NK-92 (cell line): ENCODE data around the gene RAET1G.
"Not testable (repeated sequence)": the region's sequence is repeated elsewhere in the genome, so short reads cannot be mapped to it uniquely, and the experiment has no call there.

ENCODE experiments used
- DNase-seq: peaks from one replicate; lab custom pipeline; 2025; ENCODE audit not compliant: unreplicated experiment; lab: John Stamatoyannopoulos, UW

The RAET1G gene

GRCh38 chr6:149922642-149923326 is at the start of gene RAET1G:
TSS of gene RAET1G (minus strand) at chr6:149923121. CDS start at chr6:149923010, 111 bp downstream.
- DNase-seq = no peak

- DNase-seq = no peak
Observed at GRCh38 chr6:149969635-149970034, 46.7 kb upstream of the RAET1G start.

DNA sequence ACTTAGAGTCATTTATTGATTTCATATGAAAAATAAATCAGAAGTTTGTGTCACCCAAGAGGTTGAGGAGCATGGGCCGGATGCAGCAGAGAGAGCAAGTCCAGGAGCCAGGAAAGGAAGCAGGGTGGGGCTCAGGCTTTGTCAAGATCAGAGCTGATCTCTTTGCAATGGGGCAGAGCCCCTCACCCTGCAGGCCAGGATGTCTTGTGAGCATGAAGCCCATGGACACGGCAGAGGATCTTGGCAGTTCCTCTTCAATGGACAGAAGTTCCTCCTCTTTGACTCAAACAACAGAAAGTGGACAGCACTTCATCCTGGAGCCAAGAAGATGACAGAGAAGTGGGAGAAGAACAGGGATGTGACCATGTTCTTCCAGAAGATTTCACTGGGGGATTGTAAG is 46.0 kb upstream of the RAET1G start:
- DNase-seq = not testable (repeated sequence)

GRCh38 chr6:149967999-149968398 is 45.1 kb upstream of the RAET1G start:
- not testable (repeated sequence) for DNase-seq

DNA sequence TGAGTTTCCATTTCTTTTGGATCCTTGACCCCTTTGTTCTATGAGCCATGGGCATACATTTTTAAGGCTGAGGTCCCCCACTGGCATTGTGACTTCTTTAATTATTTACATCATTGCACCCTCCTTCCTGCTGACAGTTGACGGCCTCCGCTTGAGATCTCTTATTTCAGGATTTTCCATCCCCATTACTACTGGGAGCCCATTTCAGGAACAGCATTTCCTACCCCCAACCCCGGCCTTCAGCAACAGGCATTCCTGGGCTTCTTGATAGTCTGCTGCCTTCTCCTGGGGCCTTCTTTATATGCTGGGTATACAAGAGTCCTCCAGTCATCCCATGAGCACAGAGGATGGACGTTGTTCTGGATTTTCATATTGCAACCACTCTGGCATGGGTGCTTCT is 44.7 kb upstream of the RAET1G start:
- no peak for DNase-seq

- not testable (repeated sequence) for DNase-seq
Observed at GRCh38 chr6:149966319-149966718, 43.4 kb upstream of the RAET1G start.

GRCh38 chr6:149965194-149966020 is 42.5 kb upstream of the RAET1G start:
- no peak for DNase-seq

- DNase-seq = no peak
Observed at GRCh38 chr6:149964308-149965193, 41.6 kb upstream of the RAET1G start.

GRCh38 chr6:149963462-149964307 is 40.8 kb upstream of the RAET1G start, which contains the start of gene ULBP1:
TSS of gene ULBP1 (plus strand) at chr6:149963943. CDS start at chr6:149964050, 107 bp downstream.
- DNase-seq = no peak

DNA sequence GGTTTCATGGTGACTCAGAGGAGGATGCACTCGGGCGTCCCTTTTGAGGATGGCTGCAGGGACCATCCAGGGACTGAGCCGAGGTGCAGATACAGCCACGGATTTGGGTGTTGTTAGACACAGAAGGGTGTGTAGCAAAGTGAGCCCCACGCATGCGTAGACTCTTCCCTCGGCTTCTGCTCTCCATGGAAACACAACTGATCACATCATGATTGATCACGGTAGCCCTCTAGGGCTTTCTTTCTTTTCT is 40.2 kb upstream of the RAET1G start:
- no peak for DNase-seq

DNA sequence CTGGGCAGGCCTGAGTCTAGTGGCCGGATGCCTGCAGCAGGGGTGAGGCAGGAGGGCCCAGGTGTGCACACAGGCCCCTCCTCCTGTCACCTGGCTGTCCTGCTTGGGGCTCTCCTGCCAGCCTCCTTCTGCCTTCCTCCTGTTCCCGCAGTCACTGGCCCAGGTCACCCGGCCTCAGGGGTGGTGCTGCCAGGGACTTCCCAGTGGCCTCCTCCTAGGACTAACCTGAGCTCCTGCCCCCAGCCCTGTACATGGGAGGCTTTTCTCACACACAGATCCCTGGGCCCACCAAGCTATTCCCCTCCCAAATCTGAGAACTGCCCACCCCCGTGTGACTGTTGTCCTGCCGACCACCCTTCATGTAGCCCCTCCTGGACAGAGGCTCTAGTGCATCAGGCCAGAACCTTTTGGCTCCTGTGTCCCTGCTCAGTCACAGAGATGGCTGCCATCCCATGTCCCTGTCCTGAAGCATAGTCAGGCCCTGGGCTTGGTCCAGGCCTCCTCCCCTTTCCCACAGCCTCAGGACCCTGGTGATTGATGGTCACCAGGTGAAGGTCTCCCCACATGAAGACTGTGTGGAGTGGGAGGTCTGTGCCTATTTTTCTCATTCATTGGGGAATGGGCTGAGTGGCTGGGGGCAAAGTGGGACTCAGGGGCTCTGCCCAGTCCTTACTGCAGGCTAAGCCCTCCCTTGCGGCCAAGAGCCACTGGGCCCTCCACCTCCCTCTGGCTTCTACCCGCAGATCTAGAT is 39.7 kb upstream of the RAET1G start:
- DNase-seq = no peak

- DNase-seq = no peak
Observed at GRCh38 chr6:149961728-149962425, 39.0 kb upstream of the RAET1G start.

- DNase-seq = no peak
Observed at GRCh38 chr6:149960488-149960887, 37.6 kb upstream of the RAET1G start.

GRCh38 chr6:149959806-149960205 is 36.9 kb upstream of the RAET1G start:
- not testable (repeated sequence) for DNase-seq

GRCh38 chr6:149958124-149958523 is 35.2 kb upstream of the RAET1G start:
- DNase-seq = not testable (repeated sequence)

DNA sequence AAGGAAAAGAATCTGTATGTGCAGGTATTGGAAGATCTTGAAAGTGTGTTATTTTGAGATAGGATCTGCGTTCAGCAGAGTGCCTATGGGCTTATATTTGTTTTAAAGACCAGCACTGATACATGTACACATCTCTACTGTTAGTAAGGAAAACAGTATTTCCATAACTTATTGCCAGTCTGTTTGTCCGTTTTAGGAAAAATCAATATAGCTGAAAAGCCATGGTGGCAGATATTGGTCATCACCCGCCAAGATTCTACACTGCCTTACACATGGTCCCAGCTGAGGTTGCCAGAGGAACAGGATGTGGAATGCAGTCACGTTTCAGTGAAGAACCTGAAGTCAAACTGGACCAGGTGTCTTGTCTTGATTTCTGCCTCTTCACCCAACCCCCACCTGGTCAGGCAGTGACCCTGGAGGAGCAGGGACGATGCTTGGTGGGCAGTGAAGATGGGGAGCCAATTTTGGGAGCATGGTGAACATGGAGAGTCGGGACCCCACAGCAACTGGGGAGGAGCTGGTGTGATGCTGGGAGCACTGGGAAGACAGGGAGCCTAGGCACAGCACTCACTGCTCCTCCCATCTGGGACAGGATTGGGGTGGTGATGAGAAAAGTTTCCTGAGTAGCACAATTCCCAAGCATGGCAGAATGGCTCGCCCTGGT is 32.9 kb upstream of the RAET1G start:
- not testable (repeated sequence) for DNase-seq

DNA sequence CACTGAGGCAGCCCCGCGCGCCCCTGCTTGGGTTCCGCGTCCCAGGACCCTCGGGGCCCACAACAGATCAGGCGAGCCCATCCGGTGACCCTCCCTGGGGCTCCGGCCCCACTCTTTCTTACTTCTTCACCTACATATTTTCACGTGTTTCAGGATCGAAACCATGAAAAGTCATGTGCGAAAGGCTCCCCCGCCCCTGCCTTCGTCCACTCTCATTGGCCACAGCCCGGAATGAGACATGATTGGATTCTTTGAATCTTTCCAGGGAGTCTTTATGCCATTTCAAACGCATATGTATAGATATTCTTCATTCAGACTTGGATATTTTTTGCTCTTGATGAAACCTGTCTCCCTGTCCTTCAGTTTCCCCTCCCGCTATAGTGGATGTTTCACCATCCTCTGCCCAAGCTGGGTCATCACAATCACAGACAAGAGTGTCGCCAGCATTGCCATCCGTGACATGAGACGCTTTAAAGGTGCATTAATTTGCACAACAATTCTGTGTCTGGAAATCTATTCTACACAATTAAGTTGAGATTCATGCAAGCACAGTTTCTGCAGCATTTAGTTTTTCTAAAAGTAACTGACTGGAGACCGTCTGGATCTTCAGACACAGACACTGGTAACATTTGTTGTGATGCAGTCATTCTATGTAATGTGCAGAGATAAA is 32.2 kb upstream of the RAET1G start:
- not testable (repeated sequence) for DNase-seq

DNA sequence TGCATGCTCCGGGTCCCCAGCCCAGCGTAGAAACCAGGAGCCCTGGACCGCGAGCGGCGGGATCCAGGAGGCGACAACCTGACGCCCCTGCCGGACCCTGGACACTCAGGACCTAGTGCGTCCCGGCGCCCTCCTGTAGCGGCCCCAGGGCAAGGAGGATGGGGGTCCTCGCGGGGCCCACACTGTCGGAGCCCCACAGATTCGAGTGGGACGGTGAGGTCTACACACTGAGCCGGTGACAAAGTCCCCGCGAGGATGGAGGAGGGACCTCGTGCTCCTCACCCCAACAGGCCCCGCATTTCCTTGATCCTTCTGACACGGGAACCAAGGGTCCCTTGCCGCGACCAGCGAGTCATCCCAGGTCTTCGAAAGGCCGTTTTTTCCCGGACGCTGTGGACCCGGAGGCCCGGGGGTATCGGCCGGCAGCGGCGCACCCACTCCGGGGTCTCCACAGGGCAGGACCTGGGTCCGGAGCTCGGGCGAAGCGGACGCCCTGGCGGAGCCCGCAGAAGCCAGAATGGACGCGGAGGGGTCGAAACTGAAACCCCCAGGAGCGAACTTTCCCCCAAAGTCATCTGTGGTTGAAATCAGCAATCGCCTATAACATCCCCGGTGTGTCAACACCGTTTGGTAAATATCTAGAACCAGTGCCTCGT is 31.5 kb upstream of the RAET1G start:
- DNase-seq = not testable (repeated sequence)
